ENCODE measurements around the gene SERGEF.

Gene SERGEF

GRCh38 chr11:17774232-17775034, 238.4 kb downstream of the SERGEF start:
- TF ChIP-seq CTCF (conservative IDR thresholded peaks at IDR 0.05) = no peak
- no peak overlapping the region for H3K27ac ChIP-seq

- no peak for TF ChIP-seq CTCF (conservative IDR thresholded peaks at IDR 0.05)
- no peak overlapping the region for H3K27ac ChIP-seq
Observed at GRCh38 chr11:17773674-17774073, 239.2 kb downstream of the SERGEF start.

GRCh38 chr11:17772704-17773600, 239.9 kb downstream of the SERGEF start:
- TF ChIP-seq CTCF (conservative IDR thresholded peaks at IDR 0.05) = no peak
- no peak overlapping the region for H3K27ac ChIP-seq

- no peak overlapping the region for H3K27ac ChIP-seq
- TF ChIP-seq CTCF (conservative IDR thresholded peaks at IDR 0.05) = no peak
Observed at GRCh38 chr11:17771841-17772401, 240.9 kb downstream of the SERGEF start.

GRCh38 chr11:17771415-17771814, 241.4 kb downstream of the SERGEF start:
- no peak overlapping the region for H3K27ac ChIP-seq
- TF ChIP-seq CTCF (conservative IDR thresholded peaks at IDR 0.05) = no peak

GRCh38 chr11:17770917-17771316, 241.9 kb downstream of the SERGEF start:
- TF ChIP-seq CTCF (conservative IDR thresholded peaks at IDR 0.05) = no peak
- H3K27ac ChIP-seq = no peak overlapping the region

GRCh38 chr11:17770048-17770652, 242.7 kb downstream of the SERGEF start:
- no peak for TF ChIP-seq CTCF (conservative IDR thresholded peaks at IDR 0.05)
- no peak overlapping the region for H3K27ac ChIP-seq

Data from VCaP (cell line).